Neural cell (in vitro differentiated cells): ENCODE data around the gene EXOC4. TPM values are rescaled to one million over a fixed set of nuclear protein-coding genes. Genes with fewer than 3 reads are reported as not detected.

Experiments
- H2AFZ ChIP-seq: fragments of 200-600, 300-800 bp; sonication (generic), shearing (Covaris generic); 2 replicates; pipeline ENCODE4 v1.6.0; 2014; ENCODE audit warnings: low read depth, mild to moderate bottlenecking, antibody characterized with exemption, low read length, moderate library complexity
- H3F3A ChIP-seq: fragments of 200-600 bp; shearing (Covaris generic); 2 replicates; pipeline ENCODE4 v1.6.1; 2016; ENCODE audit warnings: mild to moderate bottlenecking, moderate library complexity, mixed read lengths, antibody characterized with exemption, low read length; ENCODE audit not compliant: insufficient read depth, poor library complexity, severe bottlenecking
- H3K27ac ChIP-seq: fragments of 200-600, 300-800 bp; sonication (generic), shearing (Covaris generic); 2 replicates; pipeline ENCODE4 v1.5.1; 2014; ENCODE audit warnings: mild to moderate bottlenecking, low read length, moderate library complexity
- H3K27me3 ChIP-seq: fragments of 300-800, 200-600 bp; sonication (generic), shearing (Covaris generic); 2 replicates; pipeline ENCODE4 v1.6.0; 2014; ENCODE audit warnings: mild to moderate bottlenecking, low read depth, low read length, moderate library complexity; ENCODE audit not compliant: insufficient read depth
- H3K36me3 ChIP-seq: fragments of 300-800, 200-600 bp; sonication (generic), shearing (Covaris generic); 2 replicates; pipeline ENCODE4 v1.5.1; 2014; ENCODE audit warnings: mild to moderate bottlenecking, antibody characterized with exemption, low read length, moderate library complexity; ENCODE audit not compliant: insufficient read depth
- H3K4me2 ChIP-seq: fragments of 300-800, 200-600 bp; sonication (generic), shearing (Covaris generic); 2 replicates; pipeline ENCODE4 v1.6.0; 2014; ENCODE audit warnings: mild to moderate bottlenecking, low read length
- H3K4me3 ChIP-seq: fragments of 300-800, 200-600 bp; sonication (generic), shearing (Covaris generic); 2 replicates; pipeline ENCODE4 v1.5.1; 2014; ENCODE audit warnings: mild to moderate bottlenecking, low read length, moderate library complexity
- H3K79me2 ChIP-seq: fragments of 200-600 bp; shearing (Covaris generic); replicated peaks from 2 replicates; pipeline ENCODE4 v1.6.0; 2014; ENCODE audit warnings: mild to moderate bottlenecking, low read length, moderate library complexity; ENCODE audit not compliant: insufficient read depth
- H3K9ac ChIP-seq: fragments of 300-800, 200-600 bp; sonication (generic), shearing (Covaris generic); 2 replicates; pipeline ENCODE4 v1.6.1; 2016; ENCODE audit warnings: mild to moderate bottlenecking, low read length, mixed read lengths
- H3K9me2 ChIP-seq: fragments of 200-600 bp; shearing (Covaris generic); 2 replicates; pipeline ENCODE4 v1.6.1; 2016; ENCODE audit warnings: mild to moderate bottlenecking, low read length, mixed read lengths; ENCODE audit not compliant: insufficient read depth
- H3K9me3 ChIP-seq: fragments of 200-600, 300-800 bp; sonication (generic), shearing (Covaris generic); 2 replicates; pipeline ENCODE4 v1.6.1; 2016; ENCODE audit warnings: mild to moderate bottlenecking, mixed run types, low read length, moderate library complexity, mixed read lengths
- H4K20me1 ChIP-seq: fragments of 200-600 bp; shearing (Covaris generic); 2 replicates; pipeline ENCODE4 v1.6.1; 2016; ENCODE audit warnings: mild to moderate bottlenecking, mixed run types; ENCODE audit not compliant: insufficient read depth
- EP300 ChIP-seq: fragments of 450-650 bp; conservative IDR thresholded peaks from 2 replicates; pipeline ENCODE4 v1.6.1; 2014; ENCODE audit warnings: antibody characterized with exemption, mild to moderate bottlenecking, moderate library complexity; ENCODE audit not compliant: poor library complexity, severe bottlenecking
- EZH2 ChIP-seq: fragments of 200-600, 300-800 bp; shearing (Covaris generic), sonication (generic); IDR thresholded peaks from 2 replicates; pipeline ENCODE4 v1.6.1; 2014; ENCODE audit warnings: antibody characterized with exemption, low read length, borderline replicate concordance, mild to moderate bottlenecking; ENCODE audit not compliant: insufficient read depth, poor library complexity, severe bottlenecking
- MXI1 ChIP-seq: fragments of 450-650 bp; conservative IDR thresholded peaks from 2 replicates; pipeline ENCODE4 v1.6.1; 2014; ENCODE audit warnings: antibody characterized with exemption, mild to moderate bottlenecking; ENCODE audit not compliant: poor library complexity, severe bottlenecking
- POLR2AphosphoS5 ChIP-seq: IDR thresholded peaks from 2 replicates; pipeline ENCODE4 v1.6.1; 2012
- RAD21 ChIP-seq: fragments of 450-650 bp; conservative IDR thresholded peaks from 2 replicates; pipeline ENCODE4 v1.6.1; 2014; ENCODE audit warnings: antibody characterized with exemption, mild to moderate bottlenecking, moderate library complexity
- SMC3 ChIP-seq: fragments of 450-650 bp; conservative IDR thresholded peaks from 2 replicates; pipeline ENCODE4 v1.6.1; 2014; ENCODE audit warnings: antibody characterized with exemption, mild to moderate bottlenecking, moderate library complexity; ENCODE audit not compliant: poor library complexity
- TAF1 ChIP-seq: IDR thresholded peaks from 2 replicates; pipeline ENCODE4 v1.6.1; 2012; ENCODE audit warnings: low read depth
- polyA plus RNA-seq: library from polyadenylated mRNA; depleted of rRNA; stranded (reverse); fragments of >200 nt; gene quantifications from 2 replicates; pipeline ENCODE4 v1.2.3, GENCODE V29; 2014
- TF ChIP-seq, protein P1 (sequence below): IDR thresholded peaks from 2 replicates; pipeline ENCODE4 v1.6.1; 2012; ENCODE audit warnings: borderline replicate concordance
- TF ChIP-seq, protein P2 (sequence below): fragments of 450-650 bp; IDR thresholded peaks from 2 replicates; pipeline ENCODE4 v1.5.1; 2014; ENCODE audit warnings: antibody characterized with exemption, mild to moderate bottlenecking, moderate library complexity; ENCODE audit not compliant: poor library complexity, severe bottlenecking

EXOC4 gene
- polyA plus RNA-seq, 1 donor from 2014 or later: 36.5 TPM

- TF ChIP-seq EP300 (no peak), POLR2AphosphoS5 (no peak), SMC3 (no peak), RAD21 (no peak), MXI1 (no peak), EZH2 (no peak), TAF1 (no peak)
- TF ChIP-seq, protein P1, sequence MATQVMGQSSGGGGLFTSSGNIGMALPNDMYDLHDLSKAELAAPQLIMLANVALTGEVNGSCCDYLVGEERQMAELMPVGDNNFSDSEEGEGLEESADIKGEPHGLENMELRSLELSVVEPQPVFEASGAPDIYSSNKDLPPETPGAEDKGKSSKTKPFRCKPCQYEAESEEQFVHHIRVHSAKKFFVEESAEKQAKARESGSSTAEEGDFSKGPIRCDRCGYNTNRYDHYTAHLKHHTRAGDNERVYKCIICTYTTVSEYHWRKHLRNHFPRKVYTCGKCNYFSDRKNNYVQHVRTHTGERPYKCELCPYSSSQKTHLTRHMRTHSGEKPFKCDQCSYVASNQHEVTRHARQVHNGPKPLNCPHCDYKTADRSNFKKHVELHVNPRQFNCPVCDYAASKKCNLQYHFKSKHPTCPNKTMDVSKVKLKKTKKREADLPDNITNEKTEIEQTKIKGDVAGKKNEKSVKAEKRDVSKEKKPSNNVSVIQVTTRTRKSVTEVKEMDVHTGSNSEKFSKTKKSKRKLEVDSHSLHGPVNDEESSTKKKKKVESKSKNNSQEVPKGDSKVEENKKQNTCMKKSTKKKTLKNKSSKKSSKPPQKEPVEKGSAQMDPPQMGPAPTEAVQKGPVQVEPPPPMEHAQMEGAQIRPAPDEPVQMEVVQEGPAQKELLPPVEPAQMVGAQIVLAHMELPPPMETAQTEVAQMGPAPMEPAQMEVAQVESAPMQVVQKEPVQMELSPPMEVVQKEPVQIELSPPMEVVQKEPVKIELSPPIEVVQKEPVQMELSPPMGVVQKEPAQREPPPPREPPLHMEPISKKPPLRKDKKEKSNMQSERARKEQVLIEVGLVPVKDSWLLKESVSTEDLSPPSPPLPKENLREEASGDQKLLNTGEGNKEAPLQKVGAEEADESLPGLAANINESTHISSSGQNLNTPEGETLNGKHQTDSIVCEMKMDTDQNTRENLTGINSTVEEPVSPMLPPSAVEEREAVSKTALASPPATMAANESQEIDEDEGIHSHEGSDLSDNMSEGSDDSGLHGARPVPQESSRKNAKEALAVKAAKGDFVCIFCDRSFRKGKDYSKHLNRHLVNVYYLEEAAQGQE: no peak
- TF ChIP-seq, protein P2, sequence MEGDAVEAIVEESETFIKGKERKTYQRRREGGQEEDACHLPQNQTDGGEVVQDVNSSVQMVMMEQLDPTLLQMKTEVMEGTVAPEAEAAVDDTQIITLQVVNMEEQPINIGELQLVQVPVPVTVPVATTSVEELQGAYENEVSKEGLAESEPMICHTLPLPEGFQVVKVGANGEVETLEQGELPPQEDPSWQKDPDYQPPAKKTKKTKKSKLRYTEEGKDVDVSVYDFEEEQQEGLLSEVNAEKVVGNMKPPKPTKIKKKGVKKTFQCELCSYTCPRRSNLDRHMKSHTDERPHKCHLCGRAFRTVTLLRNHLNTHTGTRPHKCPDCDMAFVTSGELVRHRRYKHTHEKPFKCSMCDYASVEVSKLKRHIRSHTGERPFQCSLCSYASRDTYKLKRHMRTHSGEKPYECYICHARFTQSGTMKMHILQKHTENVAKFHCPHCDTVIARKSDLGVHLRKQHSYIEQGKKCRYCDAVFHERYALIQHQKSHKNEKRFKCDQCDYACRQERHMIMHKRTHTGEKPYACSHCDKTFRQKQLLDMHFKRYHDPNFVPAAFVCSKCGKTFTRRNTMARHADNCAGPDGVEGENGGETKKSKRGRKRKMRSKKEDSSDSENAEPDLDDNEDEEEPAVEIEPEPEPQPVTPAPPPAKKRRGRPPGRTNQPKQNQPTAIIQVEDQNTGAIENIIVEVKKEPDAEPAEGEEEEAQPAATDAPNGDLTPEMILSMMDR: no peak
- Histone ChIP-seq H3K79me2 (no peaks in the 10 kb centered on the region), H3K36me3 (no peaks in the 10 kb centered on the region), H3K27ac (no peak overlapping the region), H2AFZ (no peak overlapping the region), H3K27me3 (no peaks in the 10 kb centered on the region), H3K4me2 (no peak overlapping the region), H3K9ac (no peak overlapping the region), H4K20me1 (no peaks in the 10 kb centered on the region), H3F3A (no peaks in the 10 kb centered on the region), H3K9me2 (no peaks in the 10 kb centered on the region), H3K4me3 (no peak overlapping the region), H3K9me3 (no peaks in the 10 kb centered on the region)
These were observed 560.0 kb downstream of the EXOC4 start for GRCh38 chr7:133812877-133813276.

- Histone ChIP-seq H3F3A (no peaks in the 10 kb centered on the region), H3K9me3 (no peaks in the 10 kb centered on the region), H3K27me3 (no peaks in the 10 kb centered on the region), H3K9ac (no peak overlapping the region), H3K4me3 (no peak overlapping the region), H3K9me2 (no peaks in the 10 kb centered on the region), H3K4me2 (no peak overlapping the region), H4K20me1 (no peaks in the 10 kb centered on the region), H3K79me2 (no peaks in the 10 kb centered on the region), H2AFZ (no peak overlapping the region), H3K36me3 (peaks cover 4% of the 10 kb centered on the region), H3K27ac (no peak overlapping the region)
- TF ChIP-seq POLR2AphosphoS5 (no peak), EZH2 (no peak), RAD21 (no peak), MXI1 (no peak)
- TF ChIP-seq, protein P2: no peak
These were observed 562.8 kb downstream of the EXOC4 start for GRCh38 chr7:133815611-133816210.
